Activated CD8-positive, alpha-beta memory T cell treated with anti-CD3 and anti-CD28 coated beads for 4 hours (primary cell): ENCODE data around the gene HLA-DOA.
A peak's percentile ranks its signal among the peaks of the same experiment; 100 is the strongest.

Experiments
- DNase-seq, 2 donors: peaks; one replicate each; pipeline ENCODE4 v3.0.0-alpha.2; 2020; ENCODE audit warnings: low read depth in 2 of 2

Gene HLA-DOA

GRCh38 chr6:32979720-32980487, 29.5 kb downstream of the HLA-DOA start:
- DNase-seq, result no peak

DNA sequence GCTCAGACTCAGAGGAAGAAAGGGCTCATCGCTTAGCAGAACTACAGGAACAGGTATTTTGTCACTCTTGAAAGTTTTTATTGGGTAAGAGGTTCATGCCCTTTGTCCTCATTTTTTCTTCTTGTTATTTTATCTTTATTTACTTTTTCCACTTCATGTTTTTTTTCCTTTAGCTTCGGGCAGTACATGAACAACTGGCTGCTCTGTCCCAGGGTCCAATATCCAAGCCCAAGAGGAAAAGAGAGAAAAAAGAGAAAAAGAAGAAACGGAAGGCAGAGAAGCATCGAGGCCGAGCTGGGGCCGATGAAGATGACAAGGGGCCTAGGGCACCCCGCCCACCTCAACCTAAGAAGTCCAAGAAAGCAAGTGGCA, 31.5 kb downstream of the HLA-DOA start:
- no peak for DNase-seq

GRCh38 chr6:32977272-32977952, 32.0 kb downstream of the HLA-DOA start:
- DNase-seq, result no peak

DNA sequence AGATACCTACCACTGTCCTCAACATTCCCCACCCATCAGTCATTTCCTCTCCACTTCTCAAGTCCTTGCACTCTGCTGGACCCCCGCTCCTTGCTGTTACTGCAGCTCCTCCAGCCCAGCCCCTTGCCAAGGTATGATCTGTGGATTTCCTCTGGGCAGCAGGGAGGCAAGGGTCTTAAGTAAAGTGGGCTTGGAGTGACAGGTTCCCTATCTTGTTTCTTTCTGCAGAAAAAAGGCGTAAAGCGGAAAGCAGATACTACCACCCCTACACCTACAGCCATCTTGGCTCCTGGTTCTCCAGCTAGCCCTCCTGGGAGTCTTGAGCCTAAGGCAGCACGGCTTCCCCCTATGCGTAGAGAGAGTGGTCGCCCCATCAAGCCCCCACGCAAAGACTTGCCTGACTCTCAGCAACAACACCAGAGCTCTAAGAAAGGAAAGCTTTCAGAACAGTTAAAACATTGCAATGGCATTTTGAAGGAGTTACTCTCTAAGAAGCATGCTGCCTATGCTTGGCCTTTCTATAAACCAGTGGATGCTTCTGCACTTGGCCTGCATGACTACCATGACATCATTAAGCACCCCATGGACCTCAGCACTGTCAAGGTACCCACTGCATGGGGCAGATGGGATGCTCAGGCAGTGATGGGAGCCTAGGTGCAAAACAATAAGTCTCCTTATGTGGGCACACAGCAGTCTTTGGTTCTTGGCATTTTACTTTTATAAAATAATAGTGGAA, 32.9 kb downstream of the HLA-DOA start:
- no peak for DNase-seq

GRCh38 chr6:32975886-32976285, 33.5 kb downstream of the HLA-DOA start:
- DNase-seq, result no peak

DNA sequence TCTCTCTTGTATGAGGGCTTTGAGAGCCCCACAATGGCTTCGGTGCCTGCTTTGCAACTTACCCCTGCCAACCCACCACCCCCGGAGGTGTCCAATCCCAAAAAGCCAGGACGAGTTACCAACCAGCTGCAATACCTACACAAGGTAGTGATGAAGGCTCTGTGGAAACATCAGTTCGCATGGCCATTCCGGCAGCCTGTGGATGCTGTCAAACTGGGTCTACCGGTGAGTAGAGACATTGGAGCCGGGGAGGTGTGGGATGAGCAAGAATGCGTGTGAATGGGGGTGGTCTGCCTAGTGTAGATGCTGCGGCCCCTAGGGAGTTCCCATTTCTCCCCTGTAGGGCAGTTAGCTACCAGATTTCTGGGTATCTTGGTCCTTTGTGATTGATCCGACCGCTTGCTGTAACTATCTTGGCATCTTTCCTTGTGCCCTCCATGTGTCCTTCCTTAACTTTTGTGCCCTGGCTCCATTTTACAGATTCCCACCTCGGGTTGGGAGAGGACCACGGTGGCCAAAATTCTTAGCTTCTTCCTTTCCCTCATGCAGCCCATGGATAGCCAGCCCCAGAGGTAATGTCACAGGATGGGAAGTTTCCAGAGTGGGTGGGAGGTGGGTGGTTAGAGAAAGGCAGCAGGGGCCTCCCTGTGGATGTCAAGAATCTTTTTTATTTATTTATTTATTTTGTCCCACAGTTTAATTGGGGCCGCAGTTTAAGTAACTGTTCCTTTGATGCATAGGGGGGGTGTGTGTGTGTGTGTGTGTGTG, 34.7 kb downstream of the HLA-DOA start:
- DNase-seq, result no peak

- no peak for DNase-seq
Measured at GRCh38 chr6:32974016-32974333, 35.4 kb downstream of the HLA-DOA start.

- DNase-seq, result peak; percentile 33 to 50
Measured at GRCh38 chr6:32973144-32974015, 36.0 kb downstream of the HLA-DOA start.

DNA sequence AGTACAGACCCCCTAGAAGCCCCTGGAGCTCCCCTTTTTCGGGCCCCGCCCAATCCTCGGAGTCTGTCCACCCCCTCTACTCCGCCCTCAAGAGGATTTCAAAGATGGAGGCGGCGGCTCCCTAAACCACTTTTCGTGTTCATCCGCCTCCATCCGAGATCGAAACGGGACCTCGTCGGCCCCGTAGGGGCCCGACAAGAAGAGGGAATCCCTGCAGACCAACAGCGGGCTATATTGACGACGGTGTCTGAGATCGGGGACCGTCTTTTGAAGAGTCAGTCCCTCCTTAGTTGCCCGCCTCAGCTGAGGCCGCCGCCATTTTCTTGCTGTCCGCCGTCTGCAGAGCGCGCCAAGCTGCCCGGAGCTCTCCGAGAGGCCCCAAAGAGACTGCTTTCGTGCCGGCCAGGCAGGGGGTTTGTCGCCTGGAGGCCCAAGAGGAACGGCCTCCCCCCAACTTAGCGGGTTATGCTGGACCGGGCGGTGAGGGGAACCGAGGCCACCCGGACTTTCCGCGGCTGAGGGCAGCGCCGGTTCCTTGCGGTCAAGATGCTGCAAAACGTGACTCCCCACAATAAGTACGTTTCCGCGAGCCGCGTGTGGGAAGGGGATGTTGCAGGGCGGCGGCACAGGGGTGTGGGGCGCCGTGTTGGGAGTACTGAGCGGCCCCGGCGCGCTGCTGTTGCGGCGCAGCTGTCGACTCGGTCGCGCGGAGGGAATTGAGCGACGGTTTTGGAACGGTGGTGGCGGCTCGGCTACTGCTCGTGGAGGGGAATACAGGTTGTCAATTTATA, 36.8 kb downstream of the HLA-DOA start:
- DNase-seq, result peak in 1 of 2 donors; percentile 36

- DNase-seq, result peak; percentile 99
Measured at GRCh38 chr6:32971581-32972352, 37.6 kb downstream of the HLA-DOA start.

GRCh38 chr6:32971242-32971580, 38.2 kb downstream of the HLA-DOA start:
- no peak for DNase-seq

GRCh38 chr6:32970413-32971241, 38.8 kb downstream of the HLA-DOA start:
- peak; percentile 46 to 70 for DNase-seq

DNA sequence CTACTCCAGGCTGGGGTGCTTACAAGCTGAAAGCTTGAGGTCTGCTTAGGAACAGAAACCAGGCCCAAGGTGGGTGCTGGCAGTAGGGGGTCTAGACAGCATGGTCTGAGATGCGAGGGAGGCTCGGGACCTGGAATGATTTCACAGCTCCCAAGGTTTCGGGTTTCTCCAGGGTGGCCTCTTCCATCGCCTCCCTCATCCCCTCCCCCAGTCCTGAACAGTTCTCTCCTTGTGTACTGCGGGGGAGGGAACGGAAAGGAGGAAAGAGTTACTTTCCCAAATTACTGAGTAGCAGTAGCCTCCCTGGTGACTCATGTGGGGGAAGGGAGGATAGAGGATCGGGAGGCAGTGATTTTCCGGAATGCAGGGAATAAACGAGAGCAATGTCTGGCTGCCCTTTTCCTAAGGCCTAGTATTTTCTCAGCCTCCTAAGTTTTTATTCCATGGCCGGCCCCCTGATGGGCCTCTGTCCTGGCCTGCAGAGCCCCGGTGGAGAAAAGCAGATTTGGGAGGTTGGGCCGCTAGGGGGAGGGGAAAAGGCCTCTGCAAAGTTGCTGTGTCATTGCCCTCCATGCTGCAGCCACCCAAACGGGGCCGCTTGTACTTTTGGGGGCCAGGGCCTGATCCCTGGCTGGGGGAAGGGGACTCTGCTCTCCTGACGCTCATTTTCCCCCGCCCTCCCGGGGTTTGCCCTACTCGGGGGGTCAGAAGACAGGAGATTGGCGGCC, 39.5 kb downstream of the HLA-DOA start:
- peak; percentile 47 to 52 for DNase-seq

DNA sequence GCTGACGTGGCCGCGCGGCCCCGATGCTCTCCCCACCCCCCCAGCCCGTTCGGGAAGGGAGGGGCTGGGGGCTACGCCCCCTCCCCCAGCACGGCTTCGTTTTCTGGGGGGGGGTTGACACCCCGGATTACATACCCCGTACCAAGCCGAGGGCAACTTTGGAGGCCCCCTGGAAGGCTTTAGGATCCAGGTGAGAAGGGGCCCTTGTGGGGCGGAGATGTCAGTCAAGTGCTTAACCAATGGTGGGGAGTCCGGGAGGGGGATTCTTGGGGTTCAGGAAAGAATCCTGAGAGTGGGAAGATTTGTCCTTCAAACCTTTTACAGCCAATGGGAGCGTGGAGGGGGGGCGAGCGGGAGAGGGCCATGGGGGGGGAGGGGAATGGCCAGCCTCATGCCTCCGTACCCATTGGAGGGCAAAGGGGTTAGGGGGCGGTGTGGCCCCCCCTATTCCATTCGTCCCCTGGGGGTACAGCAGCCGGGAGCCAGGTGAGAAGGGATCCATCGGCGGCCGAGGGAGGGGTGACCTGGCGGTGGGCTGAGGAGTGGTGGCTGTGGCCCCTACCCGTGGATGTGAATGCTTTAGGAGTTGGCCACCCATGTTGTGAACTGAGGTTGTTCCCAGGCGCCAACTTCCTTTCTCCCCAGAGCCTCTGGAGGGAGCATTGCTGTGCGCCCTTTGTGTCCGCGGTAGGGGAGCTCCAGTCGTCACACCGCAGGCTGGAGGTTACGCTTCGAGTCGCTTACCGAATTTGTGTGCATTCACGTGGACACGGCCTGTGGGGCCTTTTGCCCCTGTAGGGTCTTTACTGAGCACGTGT, 40.3 kb downstream of the HLA-DOA start:
- DNase-seq, result peak; percentile 28 to 56

GRCh38 chr6:32968093-32968866, 41.1 kb downstream of the HLA-DOA start, which contains the start of gene BRD2:
Gene BRD2, plus strand, starts transcription at chr6:32968594. Its CDS starts 4,305 bp downstream, at chr6:32972899.
- peak; percentile 94 for DNase-seq
